ENCODE measurements around the gene EMX1.

Gene EMX1

DNA sequence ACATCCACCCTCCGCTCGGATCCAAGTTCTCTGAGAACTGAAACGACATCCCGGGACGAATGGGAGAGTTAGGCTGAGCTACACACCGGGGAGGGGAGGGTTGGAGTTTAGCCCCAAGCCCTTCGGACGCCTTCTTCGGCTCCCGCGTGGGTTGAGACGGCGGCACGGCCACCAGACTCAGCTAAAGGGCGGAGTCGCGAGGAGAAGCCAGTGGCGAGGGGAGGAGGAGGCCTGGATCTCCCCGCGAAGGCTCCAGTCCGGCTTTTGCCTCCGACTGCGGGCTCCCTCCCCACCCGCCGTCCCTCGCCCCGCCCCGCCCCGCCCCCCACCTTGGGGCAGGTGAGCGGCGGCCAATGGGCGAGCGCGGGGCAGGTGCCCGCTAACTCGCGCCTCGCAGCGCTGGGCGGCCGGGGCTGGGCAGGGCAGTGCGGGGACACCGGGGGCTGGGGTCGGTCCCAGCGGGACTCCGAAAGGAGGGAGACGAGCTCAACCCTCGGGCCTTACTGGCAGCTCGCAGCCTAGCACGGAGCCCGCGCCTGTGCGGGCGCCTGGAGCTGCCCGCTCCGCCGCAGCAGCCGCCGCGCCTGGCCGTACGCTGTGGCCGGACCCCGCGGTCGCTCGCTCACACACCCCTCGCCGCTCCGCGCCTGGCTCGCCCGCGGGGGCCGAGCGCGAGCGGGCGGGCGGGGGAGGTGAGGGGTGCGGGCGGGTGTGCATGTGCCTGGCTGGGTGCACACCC, at the start of gene EMX1:
TSS of gene EMX1 (plus strand) at position 382 of the 739 bp plus-strand sequence. CDS start at position 716, 334 bp downstream.
- DNase-seq = peak in 1 of 2 donors; percentile 19

DNA sequence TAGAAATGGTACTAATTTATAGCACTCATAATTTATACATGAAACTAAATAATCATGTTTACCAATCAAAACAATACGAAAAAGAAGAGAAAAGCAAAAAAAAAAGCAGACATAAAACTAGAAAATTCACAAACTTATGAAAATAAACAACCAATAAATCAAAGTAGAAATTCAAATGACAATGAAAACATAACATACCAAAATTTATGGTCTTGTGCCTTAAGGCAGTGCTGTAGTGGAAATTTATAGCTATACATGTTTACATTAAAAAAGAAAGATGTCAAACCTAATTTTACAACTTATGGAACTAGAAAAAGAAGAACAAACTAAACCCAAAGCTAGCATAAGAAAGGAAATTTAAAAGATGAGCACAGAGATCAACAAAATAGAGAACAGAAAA, 46.3 kb upstream of the EMX1 start:
- no peak for DNase-seq

DNA sequence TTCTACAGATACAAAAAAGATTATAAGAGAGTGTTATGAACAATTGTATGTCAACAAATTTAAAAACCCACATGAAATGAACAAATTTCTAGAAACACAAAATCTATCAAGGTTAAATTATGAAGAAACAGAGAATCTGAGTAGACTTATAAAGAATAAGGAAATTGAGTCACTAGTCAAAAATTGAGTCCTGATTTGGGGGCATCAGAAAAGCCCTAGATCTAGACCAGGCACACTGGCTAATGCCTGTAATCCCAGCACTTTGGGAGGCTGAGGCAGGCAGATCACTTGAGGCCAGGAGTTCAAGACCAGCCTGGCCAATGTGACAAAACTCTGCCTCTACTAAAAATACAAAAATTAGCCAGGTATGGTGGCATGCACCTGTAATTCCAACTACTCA, 45.4 kb upstream of the EMX1 start:
- DNase-seq = no peak

DNA sequence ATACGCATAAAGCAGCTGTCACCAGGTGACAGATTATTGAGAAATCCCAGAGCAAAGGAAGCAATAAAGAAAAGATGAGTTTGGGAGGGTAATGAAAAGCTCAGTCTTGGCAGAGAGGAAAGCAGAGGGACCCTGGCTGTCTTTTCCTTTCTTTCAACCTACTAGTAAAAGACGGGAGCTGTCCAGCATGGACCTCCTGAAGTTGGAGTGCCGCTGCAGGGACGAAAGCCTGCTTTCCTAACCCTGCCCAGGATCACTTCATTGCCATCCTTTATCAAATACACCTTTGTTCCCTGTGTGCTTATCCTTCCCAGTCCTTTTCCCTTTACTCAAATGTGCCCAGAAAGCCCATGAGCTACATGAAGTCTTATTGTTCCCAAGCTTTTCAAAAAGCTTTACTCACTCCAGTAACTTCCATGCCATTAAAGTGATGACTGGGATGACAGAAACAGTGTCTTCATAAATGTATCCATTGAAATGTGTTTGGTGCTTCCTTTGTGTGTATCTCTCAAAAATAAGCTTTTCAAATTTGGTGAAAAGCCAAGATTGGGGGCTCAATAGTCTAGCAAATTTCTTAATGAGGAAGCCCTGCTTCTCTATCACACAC, 33.9 kb upstream of the EMX1 start:
- no peak for DNase-seq

DNA sequence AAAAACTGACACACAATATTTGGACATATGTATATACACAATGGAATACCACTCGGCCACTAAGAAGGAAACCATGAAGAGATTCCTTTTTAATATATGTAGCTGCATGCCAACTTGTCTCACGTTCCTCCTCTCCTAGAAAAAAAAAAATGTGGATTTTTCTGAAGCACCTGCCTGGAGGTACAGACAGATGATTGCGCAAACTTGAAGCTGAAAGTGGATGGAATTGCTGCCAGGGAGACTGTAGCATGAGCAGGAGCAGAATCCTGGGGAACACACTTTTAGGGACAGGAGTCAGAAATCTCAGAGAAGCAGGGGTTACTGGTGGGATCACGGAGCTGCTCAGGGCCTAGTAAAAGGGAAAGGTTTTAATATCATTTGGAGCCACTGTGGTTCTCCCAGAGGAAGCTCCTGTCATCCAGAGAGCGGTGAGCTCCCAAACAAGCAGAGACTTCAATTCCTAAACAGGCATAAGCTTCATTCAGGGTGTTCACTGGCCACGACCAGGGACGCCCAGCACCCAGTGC, 30.8 kb upstream of the EMX1 start:
- no peak for DNase-seq

DNA sequence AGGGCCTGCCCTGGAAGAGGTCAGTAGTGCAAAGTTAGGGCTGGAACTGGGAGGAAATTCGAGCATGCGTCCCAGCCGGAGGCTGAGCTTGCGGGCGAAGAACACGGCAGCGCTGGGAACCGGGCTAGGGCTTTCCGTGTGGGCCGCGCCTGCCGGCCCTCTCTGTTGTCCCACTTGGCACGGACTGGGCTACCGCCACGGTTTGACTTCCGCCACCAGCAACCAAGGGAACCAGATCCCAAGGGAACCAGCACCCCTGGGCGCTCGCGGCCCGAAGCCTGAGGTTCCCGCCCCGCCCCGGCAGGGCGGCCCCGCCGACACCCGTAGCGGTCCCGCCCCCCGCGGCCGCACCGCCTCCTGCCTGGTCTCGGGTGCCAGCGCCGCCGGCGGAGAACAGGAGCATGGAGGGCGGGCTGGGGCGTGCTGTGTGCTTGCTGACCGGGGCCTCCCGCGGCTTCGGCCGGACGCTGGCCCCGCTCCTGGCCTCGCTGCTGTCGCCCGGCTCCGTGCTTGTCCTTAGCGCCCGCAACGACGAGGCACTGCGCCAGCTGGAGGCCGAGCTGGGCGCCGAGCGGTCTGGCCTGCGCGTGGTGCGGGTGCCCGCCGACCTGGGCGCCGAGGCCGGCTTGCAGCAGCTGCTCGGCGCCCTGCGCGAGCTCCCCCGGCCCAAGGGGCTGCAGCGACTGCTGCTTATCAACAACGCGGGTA, 30.1 kb upstream of the EMX1 start, which contains the start of gene SPR:
TSS of gene SPR (plus strand) at position 377 of the 708 bp plus-strand sequence. CDS start at position 402, 25 bp downstream.
- DNase-seq = peak in 1 of 2 donors; percentile 62

DNA sequence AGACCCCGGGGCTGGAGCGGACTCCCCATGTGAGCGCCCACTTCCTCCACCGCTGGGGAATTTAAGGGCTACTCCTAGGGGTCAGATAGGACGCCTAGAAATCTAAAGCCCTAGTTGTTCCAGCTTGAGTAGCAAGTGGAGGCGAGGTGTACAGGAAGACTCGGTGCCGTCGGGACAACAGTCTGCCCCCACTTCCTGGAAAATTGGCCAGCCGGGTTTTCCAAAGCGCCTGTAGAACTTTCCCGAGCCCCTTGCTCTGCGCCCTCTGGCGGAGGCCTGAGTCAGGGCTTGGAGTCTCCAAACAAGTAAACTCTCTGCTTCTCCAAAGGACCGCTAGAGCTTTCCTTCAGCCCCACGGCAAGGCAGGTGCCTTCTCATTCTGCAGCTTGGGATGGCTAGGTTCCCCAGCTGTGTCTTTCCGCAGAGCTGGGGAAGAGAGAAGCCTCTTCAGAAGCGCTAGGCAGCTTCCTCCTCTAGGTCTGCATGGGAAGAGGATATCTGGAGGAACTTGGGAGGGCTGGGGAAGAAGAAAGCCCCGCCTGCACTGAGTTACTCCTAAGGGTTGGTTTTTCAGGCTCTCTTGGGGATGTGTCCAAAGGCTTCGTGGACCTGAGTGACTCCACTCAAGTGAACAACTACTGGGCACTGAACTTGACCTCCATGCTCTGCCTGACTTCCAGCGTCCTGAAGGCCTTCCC, 29.4 kb upstream of the EMX1 start:
- DNase-seq = peak; percentile 20 to 62

DNA sequence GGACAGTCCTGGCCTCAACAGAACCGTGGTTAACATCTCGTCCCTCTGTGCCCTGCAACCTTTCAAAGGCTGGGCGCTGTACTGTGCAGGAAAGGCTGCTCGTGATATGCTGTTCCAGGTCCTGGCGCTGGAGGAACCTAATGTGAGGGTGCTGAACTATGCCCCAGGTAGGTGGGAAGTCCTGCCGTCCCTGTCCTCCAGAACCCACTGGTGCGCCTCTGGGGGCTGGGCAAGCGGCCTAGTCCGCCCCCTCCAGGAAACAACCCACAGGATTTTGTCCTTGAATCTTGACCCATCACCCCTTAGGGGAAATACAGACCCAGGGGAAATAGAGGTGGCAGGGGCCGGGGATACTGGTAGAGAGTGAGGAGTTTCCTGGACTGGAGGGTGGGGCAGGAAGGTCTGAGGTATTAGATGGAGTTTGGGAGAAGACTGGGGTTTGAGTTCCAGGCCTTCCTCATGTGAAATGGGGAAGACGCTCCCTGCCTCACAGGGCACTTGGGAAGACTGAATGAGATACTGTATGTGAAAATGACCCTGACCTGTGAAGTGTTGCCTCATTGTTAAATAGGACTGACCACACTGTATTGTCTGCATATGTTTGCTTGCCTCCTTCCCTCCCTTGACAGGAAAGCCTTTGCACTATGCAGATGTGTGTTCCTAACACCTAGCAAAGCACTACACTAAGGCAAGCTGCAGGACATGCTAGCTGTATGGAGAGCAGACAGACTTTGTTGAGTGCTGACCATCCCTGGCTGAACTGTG, 28.7 kb upstream of the EMX1 start:
- no peak for DNase-seq

DNA sequence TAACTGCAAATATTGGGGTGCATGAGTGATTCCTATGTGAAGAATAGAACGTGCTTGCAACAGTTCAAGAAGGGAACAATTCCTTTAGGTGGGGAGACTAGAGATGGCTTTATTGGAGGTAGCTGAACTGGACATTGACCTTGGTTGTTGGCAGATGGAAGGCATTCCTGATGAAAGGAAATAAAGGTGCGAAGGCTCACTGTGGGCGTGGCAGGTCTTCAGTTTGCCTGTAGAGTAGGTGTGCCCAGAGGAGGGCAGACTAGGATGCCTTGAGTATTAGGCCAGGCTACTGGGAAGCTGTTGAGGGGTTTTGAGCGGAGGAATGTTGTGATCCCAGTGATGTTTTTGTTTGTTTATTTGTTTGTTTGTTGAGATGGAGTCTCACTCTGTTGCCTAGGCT, 27.3 kb upstream of the EMX1 start:
- DNase-seq = no peak

DNA sequence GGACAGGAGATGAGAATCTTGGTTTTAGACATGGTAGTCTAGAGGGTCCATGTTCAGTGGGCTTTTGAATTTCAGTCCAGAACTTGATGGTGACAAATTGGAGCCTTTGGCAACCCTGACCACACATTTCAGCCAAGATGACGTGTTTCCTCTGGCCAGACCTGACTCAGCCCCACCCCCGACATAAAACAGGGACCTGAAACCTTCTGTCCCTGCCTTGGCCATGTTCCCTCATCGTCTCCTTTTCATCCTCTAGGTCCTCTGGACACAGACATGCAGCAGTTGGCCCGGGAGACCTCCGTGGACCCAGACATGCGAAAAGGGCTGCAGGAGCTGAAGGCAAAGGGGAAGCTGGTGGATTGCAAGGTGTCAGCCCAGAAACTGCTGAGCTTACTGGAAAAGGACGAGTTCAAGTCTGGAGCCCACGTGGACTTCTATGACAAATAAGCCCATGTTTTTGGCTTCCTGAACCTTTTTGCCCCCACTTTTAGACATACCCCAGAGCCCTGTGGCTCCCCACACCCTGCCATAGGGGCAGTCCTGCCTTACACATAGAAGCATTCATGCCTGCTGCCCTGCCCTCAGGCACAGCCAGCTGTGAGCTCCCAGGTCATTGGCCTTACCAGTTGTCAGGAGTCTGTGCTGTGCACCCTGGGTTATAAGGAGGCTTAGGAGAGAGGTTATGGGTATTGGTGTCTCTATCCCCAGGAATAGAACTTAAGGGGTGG, 26.1 kb upstream of the EMX1 start:
- DNase-seq = peak in 1 of 2 donors; percentile 23

DNA sequence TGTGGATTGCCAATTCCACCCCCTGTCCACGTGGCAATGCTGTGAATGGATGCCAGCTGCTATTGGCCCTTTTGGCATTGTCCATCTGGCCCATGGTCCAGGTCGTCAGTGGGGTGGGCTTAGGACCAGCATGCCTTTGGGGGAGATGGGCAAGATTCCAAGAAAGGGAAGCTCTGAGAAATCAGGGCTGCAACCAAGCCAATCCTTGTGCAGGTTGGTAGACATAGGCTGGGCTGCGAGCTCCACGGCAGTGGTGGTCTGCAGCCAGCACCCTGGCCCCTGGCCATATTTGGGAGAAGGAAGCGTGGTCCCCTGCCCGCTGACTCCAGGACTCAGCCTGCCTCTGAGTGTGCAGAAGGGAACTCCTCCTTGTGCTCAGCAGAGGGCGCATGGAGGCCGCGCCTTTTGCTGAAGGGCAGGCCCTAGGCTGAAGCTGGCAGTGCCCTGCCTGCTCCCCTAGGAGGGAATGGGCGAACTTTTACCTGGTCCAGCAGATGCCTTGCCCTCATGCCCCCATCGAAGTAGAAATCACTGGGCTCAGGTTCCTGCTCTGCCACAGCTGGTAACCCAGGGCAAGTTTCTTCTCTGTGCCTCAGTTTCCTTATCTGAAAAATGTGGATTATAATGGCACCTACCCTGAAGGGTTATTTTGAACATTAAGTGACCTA, 24.7 kb upstream of the EMX1 start:
- peak in 1 of 2 donors; percentile 27 for DNase-seq

DNA sequence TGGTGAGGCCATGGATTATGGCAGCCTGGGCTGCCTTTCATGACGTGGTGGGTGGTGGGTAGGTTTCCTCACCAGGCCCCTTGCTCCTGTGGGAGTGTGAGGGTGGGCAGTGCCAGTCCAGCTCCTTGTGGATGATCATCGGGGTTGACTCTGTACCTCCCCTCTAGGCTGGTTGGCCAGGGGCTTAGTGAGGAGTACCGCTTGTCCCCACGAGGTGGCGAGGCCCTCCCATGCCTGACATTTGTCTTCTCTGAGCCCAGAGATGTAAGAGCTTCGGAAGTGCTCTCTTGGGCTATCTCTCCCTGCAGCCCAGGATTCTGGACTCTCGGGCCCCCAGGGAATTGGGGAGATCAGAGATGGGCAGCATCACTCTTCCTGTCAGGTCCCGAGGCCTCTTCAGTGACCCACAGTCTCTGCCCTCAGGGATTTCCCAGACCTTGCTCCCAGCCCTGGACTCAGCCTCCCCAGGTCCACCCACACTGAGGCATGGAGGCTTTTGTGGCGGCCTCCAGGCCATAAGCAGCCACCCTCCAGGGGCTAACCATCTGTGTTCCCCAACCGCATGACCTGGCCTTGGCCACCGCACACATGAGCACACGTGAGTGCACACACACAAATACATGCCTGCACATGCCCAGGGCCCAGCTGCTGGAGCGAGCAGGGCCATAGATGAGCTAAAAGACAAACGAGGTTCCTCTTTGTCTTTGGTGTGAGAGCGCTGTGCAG, 23.6 kb upstream of the EMX1 start:
- DNase-seq = no peak

DNA sequence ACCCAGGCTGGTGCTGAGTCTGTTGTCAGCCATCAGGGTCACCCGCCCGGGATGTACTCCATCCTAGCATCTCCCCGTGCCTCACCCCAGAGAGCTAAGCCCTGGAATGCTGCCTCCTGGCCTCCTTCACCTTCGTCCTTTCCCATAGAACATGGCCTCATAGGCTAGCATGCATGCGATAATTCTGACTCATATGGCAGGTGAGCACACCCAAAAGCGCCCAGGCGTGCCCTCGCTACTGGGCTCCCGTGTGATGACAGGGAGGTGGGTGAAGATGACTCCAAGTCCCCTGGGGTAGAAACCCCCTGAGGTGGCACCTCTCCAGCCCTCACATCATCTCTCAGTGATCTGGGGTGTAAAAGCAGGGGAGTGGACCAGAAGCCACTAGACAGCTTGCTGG, 22.8 kb upstream of the EMX1 start:
- DNase-seq = no peak

DNA sequence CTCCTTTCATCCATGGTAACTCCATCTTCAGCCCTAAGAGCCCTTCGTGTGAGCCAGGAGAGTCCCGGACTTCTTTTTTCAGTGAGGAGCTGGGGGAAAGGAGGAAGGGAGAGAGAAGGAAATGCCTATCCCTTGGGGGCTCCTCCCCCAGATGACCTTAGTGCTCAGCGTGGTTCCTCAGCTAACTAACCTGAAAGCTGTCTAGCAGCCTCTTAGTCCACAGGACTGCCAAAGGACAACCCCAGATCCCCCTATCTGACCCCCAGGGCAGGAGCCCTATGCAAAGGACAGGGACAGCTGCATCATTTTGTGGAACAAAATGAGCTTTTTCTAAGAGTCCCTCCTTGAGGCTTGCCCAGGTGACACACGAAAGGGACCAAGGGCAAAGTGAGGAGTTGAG, 22.2 kb upstream of the EMX1 start:
- no peak for DNase-seq

DNA sequence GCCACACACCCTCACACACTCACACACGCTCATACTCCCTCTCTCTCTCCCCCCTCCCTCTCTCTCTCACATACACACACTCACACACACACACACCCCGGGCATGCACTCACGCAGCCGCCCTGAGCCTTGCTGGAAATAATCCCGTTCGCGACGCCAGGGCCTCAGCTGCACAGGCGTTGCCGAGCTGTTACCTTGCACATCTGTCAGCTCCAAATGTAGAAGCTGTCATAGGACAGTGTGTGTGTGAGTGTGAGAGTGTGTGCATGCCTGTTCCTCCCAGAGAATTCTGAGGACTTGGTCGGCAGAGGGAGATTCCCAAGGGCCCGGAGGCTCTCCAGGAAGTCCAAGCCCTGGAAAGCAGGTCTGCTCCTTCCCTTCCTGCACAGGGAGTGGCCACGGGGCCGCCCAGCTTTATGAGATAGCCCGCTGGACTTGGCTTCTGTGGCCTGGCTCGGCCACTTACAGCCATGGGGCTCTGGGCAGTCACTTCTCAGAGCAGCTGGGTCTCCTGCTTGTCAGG, 21.5 kb upstream of the EMX1 start:
- no peak for DNase-seq

DNA sequence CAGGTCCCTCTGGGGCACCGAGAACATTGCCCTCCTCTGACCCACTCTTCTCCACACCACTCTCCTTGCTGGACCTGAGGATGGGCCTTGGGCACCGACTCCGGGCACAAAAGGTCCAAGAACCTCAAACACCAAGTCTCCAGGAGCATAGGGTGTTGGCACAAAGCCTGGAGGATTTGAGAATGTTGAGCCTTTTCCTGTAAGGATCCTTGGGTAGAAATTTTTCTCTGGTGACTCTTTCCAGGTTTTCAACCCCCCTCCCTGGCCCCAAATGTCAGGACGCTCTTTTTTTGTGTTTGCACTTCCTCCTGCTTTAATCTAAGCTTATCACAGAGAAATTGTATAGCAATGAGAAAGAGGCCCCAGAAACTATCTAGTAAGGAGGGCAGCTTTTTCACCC, 20.9 kb upstream of the EMX1 start:
- no peak for DNase-seq

DNA sequence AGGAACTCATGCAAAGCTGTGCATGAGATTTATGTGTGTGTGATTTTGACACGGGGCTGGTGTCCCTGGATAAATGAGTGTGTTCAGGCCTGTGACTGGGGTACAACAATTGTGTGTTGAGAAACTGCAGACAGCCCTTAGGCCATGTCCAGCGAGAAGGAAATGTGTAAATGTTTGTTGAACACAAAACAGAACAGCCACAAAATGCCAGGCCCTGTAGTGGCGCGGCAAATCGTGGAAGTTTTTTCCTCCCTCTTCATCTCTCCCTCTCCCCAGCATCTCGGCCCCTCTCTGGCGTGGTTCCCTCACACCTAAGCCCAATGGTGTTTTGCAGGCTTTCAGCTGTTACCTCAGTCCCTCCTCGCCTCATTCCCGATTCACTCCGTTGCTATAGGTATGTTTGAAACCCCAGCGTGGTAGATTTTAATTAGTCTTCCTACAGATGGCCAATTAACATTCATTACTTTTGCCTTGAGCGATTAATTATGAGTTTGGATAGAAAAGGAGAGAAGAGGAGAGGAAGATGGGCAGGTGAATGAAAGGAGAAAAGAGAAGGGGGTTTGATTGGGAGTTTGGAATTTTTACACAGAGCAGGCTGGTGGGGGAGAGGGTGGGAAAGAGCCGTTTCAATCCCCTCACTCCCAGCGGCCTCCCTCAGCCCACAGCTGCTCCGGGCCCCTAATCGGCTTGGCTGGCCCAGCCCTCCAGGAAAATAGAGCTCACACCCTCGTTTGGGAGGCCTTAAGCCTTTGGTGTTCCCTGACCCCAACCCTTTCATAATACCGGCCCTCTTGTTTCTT, 19.3 kb upstream of the EMX1 start:
- DNase-seq = no peak

DNA sequence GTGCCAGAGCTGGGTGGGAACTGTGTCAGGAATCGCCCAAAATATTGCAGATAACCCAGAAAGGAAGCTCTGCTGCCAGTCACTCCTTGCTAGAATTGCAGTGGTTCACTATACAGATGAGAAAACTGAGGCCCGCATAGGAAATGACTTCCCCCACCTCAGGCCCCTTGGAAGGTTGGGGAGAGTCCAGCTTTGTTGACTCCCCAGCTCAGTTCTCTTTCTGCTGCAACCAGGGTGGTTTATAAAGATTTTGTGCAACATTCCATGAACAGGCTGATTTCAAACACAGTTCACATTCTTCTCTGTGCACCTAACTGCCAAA, 18.8 kb upstream of the EMX1 start:
- no peak for DNase-seq

DNA sequence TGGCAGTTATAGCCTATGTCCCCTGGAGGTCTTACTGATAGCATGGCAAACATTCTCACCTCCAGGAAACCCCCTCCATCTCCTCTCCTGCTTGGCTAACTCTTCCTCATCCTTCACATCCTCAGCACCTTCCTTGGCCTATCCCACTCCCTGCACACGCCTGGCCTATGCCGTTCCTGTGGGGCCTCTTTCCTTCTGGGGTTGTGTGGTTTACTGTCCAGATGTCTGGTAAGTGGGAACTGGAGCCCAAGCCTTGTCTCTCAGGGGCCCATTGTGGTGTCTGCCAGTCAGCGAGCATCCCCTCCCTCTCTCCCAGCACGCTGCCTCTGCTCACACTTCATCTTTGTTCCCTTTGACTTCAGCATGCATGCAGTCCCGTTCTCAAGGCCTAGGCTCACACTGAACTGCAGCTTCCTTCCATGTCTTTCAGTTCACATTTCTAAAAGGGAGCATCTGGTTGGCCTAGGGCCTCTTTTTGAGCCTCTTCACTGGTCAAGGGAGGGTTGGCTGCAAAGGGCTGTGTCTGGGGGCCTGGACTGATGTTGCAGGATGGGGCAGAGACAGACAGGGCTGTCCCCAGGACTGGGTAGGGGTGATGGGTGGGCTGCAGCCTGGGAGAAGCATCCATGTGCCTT, 17.0 kb upstream of the EMX1 start:
- DNase-seq = no peak

All from bone marrow (tissue), 2 donors.